Astrocyte of the spinal cord (primary cell): ENCODE measurements around the gene NSUN5.
A peak's percentile ranks its signal among the peaks of the same experiment; 100 is the strongest.

Source experiments
- DNase-seq: peaks from one replicate; pipeline ENCODE4 v3.0.0; 2011; ENCODE audit warnings: low read depth, low spot score
- H3K4me3 ChIP-seq: 2 replicates; pipeline ENCODE4 v1.5.1; 2011; ENCODE audit warnings: low read depth, mild to moderate bottlenecking, low read length, moderate library complexity
- CTCF ChIP-seq: IDR thresholded peaks from 2 replicates; pipeline ENCODE4 v1.5.1; 2012; ENCODE audit warnings: low read depth, mild to moderate bottlenecking, low read length, inconsistent platforms
- in situ Hi-C: cut with HindIII; loops from 2 replicates; pipeline ENCODE4 v1.10.0; 2017; ENCODE audit warnings: low sequenced_read_pairs

The NSUN5 gene

GRCh38 chr7:73308665-73309214, at the start of gene NSUN5:
Gene NSUN5, minus strand, starts transcription at chr7:73308826. Its CDS starts 36 bp downstream, at chr7:73308790.
- DNase-seq: peak; percentile 53
- in situ Hi-C loops: no loop called here
- no peak for TF ChIP-seq CTCF
- H3K4me3 ChIP-seq: peak within 1 kb of the TSS; percentile 50

GRCh38 chr7:73356159-73356558, 47.5 kb upstream of the NSUN5 start:
- no peak for TF ChIP-seq CTCF
- H3K4me3 ChIP-seq: no peak overlapping the region
- no peak for DNase-seq
- in situ Hi-C loops: no loop called here

- in situ Hi-C loops: no loop called here
- no peak for TF ChIP-seq CTCF
- H3K4me3 ChIP-seq: no peak overlapping the region
- DNase-seq: no peak
Measured at GRCh38 chr7:73354821-73355220, 46.2 kb upstream of the NSUN5 start.

GRCh38 chr7:73354196-73354595, 45.6 kb upstream of the NSUN5 start:
- H3K4me3 ChIP-seq: no peak overlapping the region
- in situ Hi-C loops: no loop called here
- no peak for DNase-seq
- no peak for TF ChIP-seq CTCF

GRCh38 chr7:73353243-73353642, 44.6 kb upstream of the NSUN5 start:
- in situ Hi-C loops: no loop called here
- no peak for TF ChIP-seq CTCF
- H3K4me3 ChIP-seq: no peak overlapping the region
- no peak for DNase-seq

GRCh38 chr7:73352784-73353183, 44.2 kb upstream of the NSUN5 start:
- H3K4me3 ChIP-seq: no peak overlapping the region
- in situ Hi-C loops: no loop called here
- no peak for DNase-seq
- TF ChIP-seq CTCF: no peak
